Nucleus accumbens (tissue), 56 donors: ENCODE results near the gene GPX2.

ENCODE experiments used
- DNase-seq, 56 donors: peaks; one replicate each; lab custom pipeline; 2025; lab: John Stamatoyannopoulos, UW

Gene GPX2

DNA sequence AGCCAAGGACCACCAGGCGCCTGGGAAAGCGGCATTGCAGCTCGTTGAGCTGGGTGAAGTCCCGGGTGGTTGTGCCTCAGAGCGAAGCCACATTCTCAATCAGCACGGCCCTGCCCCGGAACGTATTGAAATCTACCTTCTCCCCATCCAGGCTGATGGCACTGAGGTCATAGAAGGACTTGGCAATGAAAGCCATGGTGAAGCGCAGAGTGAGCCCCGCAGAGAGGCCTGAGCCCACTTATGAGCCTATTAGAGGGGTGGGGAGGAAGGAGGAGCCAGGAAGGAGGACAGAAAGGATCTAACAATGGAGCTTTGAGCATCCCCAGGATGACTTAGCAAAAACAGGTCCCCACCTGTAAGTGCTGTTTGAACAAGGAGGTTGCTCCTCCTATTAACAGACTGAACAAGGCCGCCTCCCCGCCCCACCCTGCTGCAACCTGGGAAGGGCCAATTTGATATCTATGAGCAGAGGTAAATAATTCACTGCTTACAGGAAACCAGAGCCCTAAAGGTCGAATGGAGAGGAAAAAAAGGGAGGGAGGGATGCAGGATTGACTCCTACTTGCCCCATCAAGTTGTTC, at the start of gene GPX2:
GPX2 (minus strand) TSS at position 215 of the 581 bp plus-strand sequence; CDS start at position 196, 19 bp downstream.
- DNase-seq: no peak

GRCh38 chr14:64990939-64991338, 48.4 kb upstream of the GPX2 start:
- no peak for DNase-seq

DNA sequence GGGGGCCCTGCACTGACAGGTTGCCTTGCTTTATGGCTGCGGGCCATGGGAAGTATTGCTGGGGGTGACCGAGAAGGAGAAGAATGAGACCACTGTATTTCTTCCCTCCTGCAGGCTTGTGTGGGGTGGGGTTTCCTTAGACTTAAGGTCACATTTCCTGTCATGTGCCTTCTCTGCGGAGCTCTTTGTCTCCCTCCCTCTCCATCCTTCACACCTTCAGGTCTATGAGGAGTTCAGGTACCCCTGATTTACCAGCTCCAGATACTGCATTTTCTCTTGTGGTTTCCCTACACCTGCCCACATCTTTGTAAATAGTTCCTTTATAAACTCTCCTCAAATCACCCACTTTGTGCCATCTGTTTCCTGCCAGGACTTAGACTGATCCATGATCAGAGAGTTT, 47.8 kb upstream of the GPX2 start:
- DNase-seq: no peak

GRCh38 chr14:64987438-64987767, 44.9 kb upstream of the GPX2 start:
- no peak for DNase-seq

DNA sequence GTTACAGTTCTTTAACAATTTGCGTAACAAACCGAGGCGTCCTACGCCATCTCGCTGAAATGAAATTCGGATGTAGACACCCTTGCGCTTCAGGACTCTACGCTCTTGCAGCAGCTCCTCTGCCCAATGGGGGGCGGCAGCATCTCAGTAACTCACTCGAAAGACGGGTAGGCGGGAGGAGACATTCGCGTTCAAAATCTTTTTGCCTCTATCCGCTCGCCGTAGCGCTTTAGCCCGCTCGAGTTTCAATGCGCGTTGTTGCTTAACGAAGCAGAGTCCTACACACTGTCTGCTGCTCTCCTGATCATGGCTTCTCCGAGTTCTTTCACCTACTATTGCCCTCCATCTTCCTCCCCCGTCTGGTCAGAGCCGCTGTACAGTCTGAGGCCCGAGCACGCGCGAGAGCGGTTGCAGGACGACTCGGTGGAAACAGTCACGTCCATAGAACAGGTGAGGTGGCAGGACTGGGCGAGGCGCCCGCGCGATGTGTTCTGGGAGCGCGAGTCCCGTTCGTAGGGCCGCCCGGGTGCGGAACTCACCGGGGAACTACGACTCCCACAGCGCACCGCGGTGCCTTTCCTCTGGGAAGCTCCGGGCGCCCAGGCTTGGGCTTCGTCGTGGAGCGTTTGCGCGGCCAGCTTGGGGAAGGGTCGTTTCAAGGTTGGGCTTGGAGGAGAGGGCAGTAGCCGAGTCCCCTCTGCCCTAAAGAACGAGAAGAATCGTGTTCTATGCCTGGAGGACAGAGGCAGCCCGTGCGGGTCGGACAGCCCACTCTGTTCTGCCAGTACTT, 44.3 kb upstream of the GPX2 start, which contains the start of gene FNTB:
FNTB (plus strand) TSS at position 248 of the 790 bp plus-strand sequence; CDS start at position 307, 59 bp downstream.
- DNase-seq: peak; percentile 83 to 100 (median 95)

GRCh38 chr14:64983439-64984310, 41.1 kb upstream of the GPX2 start:
- peak in 8 of 56 donors; percentile 5 to 46 (median 21) for DNase-seq

GRCh38 chr14:64979336-64980074, 37.0 kb upstream of the GPX2 start:
- DNase-seq: no peak

DNA sequence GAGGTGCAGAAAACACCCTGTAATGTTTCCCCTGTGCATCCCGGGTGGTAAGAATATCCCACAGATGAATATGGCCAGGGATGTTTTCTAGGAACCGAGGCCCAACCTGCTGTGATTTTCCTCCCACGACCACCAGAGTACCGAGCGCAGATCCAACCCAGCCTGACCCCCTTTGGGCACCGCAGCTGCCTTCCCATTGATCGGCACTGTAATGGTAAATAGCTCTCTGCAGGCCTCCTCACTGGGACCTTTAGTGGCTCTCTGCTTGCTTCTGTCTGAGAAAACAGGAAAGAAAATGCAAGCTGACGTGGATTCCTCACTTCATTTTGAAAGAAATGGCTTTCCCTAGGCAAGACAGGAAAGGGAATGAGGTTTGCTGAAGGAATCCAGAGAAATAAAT, 32.0 kb upstream of the GPX2 start:
- DNase-seq: no peak

- DNase-seq: no peak
Measured at GRCh38 chr14:64973826-64974225, 31.3 kb upstream of the GPX2 start.

DNA sequence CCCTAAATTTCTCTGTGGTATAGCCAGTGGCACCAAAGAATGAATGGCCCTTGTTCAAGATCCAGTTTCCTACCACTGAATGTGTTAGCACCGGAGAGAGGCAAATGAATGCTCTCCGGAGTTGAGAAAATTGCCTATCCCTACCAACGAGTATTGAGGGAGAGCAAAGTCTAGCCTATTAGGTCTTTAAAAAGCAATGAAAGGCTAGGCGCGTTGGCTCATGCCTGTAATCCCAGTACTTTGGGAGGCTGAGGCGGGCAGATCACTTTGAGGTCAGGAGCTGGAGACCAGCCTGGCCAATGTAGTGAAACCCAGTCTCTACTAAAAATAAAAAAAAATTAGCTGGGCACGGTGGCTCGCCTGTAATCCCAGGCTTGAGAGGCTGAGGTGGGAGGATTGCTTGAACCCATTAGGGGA, 30.5 kb upstream of the GPX2 start:
- no peak for DNase-seq

GRCh38 chr14:64971943-64972791, 29.6 kb upstream of the GPX2 start, which contains the start of gene RAB15:
Gene RAB15, minus strand, starts transcription at chr14:64972336. Its CDS starts 260 bp downstream, at chr14:64972076.
- peak in 12 of 56 donors; percentile 15 to 57 (median 30) for DNase-seq

GRCh38 chr14:64971491-64971942, 29.0 kb upstream of the GPX2 start:
- peak in 1 of 56 donors; percentile 34 for DNase-seq

DNA sequence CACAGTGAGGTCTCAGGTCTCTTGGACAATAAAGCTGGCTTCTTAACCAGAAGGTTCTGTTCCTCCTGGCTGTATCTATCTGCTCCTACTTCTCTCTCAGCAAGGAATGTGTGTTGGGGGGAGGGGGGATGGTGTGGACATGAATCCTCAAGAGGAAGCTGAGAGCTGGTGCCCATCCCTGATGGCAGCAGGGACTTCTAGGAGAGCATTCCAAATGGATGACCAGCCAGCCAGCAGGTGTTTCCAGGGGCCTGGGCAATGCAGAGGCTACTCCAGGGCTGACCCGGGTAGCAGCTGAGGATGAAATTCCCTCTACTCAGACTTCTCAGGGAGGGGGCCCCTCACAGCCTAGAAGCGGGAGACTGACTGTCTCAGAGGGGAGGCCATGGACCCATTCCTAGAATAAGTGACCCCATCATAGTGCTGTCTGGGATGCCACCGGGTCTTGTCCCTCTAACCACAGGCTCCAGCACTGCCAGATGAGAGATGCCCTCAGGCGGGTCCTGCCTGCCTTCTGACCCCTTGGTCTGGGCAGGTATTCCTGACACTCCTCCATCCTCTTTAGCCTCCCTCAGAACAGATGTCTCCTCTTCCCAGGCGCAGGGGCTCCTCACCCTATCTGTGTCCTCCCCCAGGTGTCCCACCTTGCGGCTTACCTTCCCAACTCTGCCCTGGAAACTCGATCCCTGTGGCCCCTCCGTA, 28.4 kb upstream of the GPX2 start:
- no peak for DNase-seq

DNA sequence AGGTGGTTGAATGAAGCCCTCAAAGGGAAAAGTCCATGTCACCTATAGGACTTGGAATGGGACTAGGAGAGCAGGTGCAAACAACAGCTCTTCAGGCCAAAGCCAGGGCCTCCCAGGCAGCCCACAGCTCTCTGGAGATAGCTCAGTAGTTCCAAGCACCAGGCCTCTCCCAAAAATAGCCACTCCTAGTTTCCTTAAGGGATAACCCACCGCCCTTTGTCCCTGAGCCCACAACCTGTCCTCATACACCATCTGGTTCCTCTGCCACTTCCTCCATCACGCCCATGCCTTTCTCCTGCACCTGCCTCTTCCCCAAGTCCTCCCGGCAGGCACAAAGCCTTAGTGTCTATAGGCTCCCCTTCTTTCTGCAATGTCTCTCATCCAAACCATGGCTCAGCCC, 27.5 kb upstream of the GPX2 start:
- no peak for DNase-seq

DNA sequence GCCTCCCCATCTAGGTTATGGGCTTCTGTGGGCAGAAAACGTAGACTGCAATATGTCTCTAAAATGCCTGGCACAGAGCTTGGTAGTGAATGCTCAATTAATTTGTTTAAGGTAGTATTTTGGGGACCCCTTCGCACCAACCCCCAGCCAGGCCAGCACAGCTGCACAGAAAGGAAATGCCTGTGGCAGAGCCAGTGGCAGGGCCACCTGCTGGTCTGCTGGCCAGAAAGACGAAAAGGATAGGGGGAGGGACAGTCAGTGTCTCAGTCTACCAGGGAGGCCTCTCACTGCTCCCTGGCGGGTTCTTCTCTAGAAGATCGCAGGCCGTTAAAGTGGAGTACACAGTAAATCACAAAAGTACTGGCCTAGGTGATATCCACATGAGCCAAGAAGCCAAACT, 26.1 kb upstream of the GPX2 start:
- no peak for DNase-seq

- DNase-seq: peak in 1 of 56 donors; percentile 12
Measured at GRCh38 chr14:64968167-64968566, 25.6 kb upstream of the GPX2 start.

DNA sequence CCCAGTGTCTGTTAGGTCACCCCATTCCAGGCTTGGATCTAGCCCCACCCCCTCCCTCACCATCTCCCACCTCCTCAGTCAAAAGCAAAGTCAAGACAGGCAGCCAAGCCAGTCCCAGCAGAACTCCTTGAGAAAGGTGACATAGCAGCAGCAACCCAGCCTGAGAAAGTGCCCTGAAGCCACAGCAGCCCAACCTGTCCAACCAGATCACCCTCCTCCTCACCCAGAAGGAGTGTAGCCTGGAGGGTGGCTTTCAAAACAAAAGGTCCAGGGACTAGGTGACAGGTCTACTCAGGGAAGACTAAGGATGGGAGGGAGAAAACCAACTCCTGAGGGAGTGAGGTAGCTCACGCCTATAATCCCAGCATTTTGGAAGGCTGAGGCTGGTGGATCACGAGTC, 24.4 kb upstream of the GPX2 start:
- no peak for DNase-seq

- DNase-seq: peak in 25 of 56 donors; percentile 9 to 75 (median 28)
Measured at GRCh38 chr14:64965356-64966000, 22.9 kb upstream of the GPX2 start.
